Right lobe of liver (tissue), 4 donors: Measurements from ENCODE around the gene STK4.

Source experiments
- POLR2A ChIP-seq: fragments of 450-650 bp; IDR thresholded peaks from one replicate; pipeline ENCODE4 v1.6.1; 2017; ENCODE audit warnings: antibody characterized with exemption, mild to moderate bottlenecking
- TF ChIP-seq, protein P1 (sequence below), 4 donors: fragments of 200-600 bp in 3 of 4; fragments of 450-650 bp in 1 of 4; IDR thresholded peaks; one replicate each; pipeline versions ENCODE4 v1.5.1 to v1.8.0; 2016 to 2022; ENCODE audit warnings: antibody characterized with exemption in 4 of 4, mild to moderate bottlenecking in 2 of 4
- donor health status: DM: no; HTN: no; CAD: no.
- donor health status: DM: no; HTN: no; CAD: no.
- donor health status: DM: no; HTN: yes; CAD: no.

DNA sequence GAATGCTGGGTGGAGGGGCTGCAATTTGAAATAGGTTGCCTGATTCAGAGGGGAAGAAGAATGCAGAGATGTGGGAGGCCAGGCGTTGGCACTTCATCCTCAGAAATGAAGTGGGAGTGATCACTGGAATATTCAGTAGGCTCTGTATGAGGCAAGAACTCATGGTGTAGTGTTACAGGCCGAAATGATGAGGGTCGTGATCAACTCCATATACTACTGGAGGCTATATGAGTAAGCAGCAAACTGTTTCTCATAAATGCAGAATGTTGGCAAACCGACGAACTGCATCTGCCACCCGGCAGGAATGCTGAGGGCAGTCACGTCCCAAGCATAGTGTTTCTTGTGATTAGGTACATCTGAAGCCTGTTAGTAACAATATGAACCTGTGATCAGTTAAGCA, 121.9 kb downstream of the STK4 start:
- TF ChIP-seq, protein P1, sequence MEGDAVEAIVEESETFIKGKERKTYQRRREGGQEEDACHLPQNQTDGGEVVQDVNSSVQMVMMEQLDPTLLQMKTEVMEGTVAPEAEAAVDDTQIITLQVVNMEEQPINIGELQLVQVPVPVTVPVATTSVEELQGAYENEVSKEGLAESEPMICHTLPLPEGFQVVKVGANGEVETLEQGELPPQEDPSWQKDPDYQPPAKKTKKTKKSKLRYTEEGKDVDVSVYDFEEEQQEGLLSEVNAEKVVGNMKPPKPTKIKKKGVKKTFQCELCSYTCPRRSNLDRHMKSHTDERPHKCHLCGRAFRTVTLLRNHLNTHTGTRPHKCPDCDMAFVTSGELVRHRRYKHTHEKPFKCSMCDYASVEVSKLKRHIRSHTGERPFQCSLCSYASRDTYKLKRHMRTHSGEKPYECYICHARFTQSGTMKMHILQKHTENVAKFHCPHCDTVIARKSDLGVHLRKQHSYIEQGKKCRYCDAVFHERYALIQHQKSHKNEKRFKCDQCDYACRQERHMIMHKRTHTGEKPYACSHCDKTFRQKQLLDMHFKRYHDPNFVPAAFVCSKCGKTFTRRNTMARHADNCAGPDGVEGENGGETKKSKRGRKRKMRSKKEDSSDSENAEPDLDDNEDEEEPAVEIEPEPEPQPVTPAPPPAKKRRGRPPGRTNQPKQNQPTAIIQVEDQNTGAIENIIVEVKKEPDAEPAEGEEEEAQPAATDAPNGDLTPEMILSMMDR (IDR thresholded peaks at IDR 0.05) = no peak
- TF ChIP-seq POLR2A = no peak
